Measurements from ENCODE around the gene FAR2. TPM values are rescaled to one million over a fixed set of nuclear protein-coding genes. Genes with fewer than 3 reads are reported as not detected.

The FAR2 gene
- total and polyA plus RNA-seq, 4 donors = 0.81 to 7.6 (median 3.1) TPM

DNA sequence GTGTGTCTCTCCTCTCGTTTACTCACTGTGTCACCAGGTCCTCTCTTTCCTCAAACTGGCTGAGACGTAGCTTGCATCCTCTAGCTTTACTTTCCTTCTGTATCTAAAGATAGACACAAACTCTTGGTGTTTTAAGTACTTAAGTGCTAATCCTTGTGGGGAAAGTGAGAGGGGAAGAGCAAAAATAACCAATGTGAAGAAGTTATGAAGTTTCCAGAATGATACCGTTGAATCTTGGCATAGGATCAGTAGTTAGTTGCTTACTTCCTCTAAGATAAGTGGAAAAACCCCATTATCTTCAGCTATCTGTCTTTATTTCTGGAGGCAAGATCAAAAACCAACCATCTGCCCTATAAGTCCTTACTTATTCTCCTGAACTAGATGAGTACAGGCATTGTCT lies 10.6 kb downstream of the FAR2 start:
- H3K4me1 ChIP-seq (ENCODE audit: control insufficient read depth in 4 of 4, insufficient read depth in 4 of 4, low read length in 3 of 4) = no peaks in the 10 kb centered on the region
- H3K27ac ChIP-seq (ENCODE audit: low read depth in 1 of 2, low read length in 2 of 2) = no peak overlapping the region
- no peaks in the 10 kb centered on the region for H3K36me3 ChIP-seq (ENCODE audit: control insufficient read depth in 4 of 4, insufficient read depth in 3 of 4, low read depth in 1 of 4, low read length in 3 of 4)
- H3K9ac ChIP-seq (ENCODE audit: low read depth in 1 of 2, low read length in 2 of 2) = no peak overlapping the region
- 63% methylated on average over 3 of the region's 3 CpGs for WGBS
- TF ChIP-seq NR2F2 (IDR thresholded peaks at IDR 0.05) (no peak), EGR1 (IDR thresholded peaks at IDR 0.05; ENCODE audit: low read depth in 2 of 2) (no peak), SP1 (IDR thresholded peaks at IDR 0.05) (no peak), FOXA1 (IDR thresholded peaks at IDR 0.05) (no peak), TAF1 (conservative IDR thresholded peaks at IDR 0.05) (no peak), GABPA (IDR thresholded peaks at IDR 0.05 in 1 of 2, conservative IDR thresholded peaks at IDR 0.05 in 1 of 2) (no peak), HNF4G (IDR thresholded peaks at IDR 0.05) (no peak)
- TF ChIP-seq, protein P1, sequence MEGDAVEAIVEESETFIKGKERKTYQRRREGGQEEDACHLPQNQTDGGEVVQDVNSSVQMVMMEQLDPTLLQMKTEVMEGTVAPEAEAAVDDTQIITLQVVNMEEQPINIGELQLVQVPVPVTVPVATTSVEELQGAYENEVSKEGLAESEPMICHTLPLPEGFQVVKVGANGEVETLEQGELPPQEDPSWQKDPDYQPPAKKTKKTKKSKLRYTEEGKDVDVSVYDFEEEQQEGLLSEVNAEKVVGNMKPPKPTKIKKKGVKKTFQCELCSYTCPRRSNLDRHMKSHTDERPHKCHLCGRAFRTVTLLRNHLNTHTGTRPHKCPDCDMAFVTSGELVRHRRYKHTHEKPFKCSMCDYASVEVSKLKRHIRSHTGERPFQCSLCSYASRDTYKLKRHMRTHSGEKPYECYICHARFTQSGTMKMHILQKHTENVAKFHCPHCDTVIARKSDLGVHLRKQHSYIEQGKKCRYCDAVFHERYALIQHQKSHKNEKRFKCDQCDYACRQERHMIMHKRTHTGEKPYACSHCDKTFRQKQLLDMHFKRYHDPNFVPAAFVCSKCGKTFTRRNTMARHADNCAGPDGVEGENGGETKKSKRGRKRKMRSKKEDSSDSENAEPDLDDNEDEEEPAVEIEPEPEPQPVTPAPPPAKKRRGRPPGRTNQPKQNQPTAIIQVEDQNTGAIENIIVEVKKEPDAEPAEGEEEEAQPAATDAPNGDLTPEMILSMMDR (IDR thresholded peaks at IDR 0.05; ENCODE audit: low read depth, low read length, missing input control) = no peak
- no peaks in the 10 kb centered on the region for H3K27me3 ChIP-seq (ENCODE audit: control insufficient read depth in 4 of 4, insufficient read depth in 4 of 4, low read length in 3 of 4)
- DNase-seq (ENCODE audit: low spot score) = no peak
- H3K4me3 ChIP-seq (ENCODE audit: low read depth in 1 of 3, low read length in 3 of 3) = no peak overlapping the region
- H3K9me3 ChIP-seq (ENCODE audit: control insufficient read depth in 4 of 4, low read length in 3 of 4) = no peaks in the 10 kb centered on the region

DNA sequence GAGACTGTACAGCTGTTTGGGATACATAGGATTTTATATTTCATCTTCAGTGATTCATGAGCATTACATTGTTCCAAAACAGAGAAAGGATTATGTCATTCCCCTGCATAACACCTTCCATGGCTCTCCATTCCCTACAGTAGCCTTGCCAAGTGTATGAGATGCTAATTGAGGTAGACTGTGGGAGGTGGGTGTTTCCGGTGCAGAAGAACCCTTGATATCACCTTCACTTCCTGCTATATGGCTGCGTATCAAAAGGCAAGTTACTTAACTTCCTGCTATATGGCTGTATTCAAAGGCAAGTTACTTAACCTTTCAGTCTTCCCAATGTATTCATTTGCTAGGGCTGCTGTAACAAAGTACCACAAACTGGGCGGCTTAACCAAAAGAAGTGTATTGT lies 11.2 kb downstream of the FAR2 start:
- no peak overlapping the region for H3K4me3 ChIP-seq (ENCODE audit: low read depth in 1 of 3, low read length in 3 of 3)
- no peaks in the 10 kb centered on the region for H3K36me3 ChIP-seq (ENCODE audit: control insufficient read depth in 4 of 4, insufficient read depth in 3 of 4, low read depth in 1 of 4, low read length in 3 of 4)
- WGBS = 81% methylated on average over 3 of the region's 3 CpGs
- no peak overlapping the region for H3K9ac ChIP-seq (ENCODE audit: low read depth in 1 of 2, low read length in 2 of 2)
- no peak for TF ChIP-seq GABPA (IDR thresholded peaks at IDR 0.05 in 1 of 2, conservative IDR thresholded peaks at IDR 0.05 in 1 of 2)
- TF ChIP-seq, protein P2, sequence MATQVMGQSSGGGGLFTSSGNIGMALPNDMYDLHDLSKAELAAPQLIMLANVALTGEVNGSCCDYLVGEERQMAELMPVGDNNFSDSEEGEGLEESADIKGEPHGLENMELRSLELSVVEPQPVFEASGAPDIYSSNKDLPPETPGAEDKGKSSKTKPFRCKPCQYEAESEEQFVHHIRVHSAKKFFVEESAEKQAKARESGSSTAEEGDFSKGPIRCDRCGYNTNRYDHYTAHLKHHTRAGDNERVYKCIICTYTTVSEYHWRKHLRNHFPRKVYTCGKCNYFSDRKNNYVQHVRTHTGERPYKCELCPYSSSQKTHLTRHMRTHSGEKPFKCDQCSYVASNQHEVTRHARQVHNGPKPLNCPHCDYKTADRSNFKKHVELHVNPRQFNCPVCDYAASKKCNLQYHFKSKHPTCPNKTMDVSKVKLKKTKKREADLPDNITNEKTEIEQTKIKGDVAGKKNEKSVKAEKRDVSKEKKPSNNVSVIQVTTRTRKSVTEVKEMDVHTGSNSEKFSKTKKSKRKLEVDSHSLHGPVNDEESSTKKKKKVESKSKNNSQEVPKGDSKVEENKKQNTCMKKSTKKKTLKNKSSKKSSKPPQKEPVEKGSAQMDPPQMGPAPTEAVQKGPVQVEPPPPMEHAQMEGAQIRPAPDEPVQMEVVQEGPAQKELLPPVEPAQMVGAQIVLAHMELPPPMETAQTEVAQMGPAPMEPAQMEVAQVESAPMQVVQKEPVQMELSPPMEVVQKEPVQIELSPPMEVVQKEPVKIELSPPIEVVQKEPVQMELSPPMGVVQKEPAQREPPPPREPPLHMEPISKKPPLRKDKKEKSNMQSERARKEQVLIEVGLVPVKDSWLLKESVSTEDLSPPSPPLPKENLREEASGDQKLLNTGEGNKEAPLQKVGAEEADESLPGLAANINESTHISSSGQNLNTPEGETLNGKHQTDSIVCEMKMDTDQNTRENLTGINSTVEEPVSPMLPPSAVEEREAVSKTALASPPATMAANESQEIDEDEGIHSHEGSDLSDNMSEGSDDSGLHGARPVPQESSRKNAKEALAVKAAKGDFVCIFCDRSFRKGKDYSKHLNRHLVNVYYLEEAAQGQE (IDR thresholded peaks at IDR 0.05) = no peak
- TF ChIP-seq RAD21 (IDR thresholded peaks at IDR 0.05) = no peak
- TF ChIP-seq FOXA2 (IDR thresholded peaks at IDR 0.05) = no peak
- no peak for TF ChIP-seq TAF1 (conservative IDR thresholded peaks at IDR 0.05)
- no peak for TF ChIP-seq YY1 (IDR thresholded peaks at IDR 0.05)
- no peak for TF ChIP-seq NR2F2 (IDR thresholded peaks at IDR 0.05)
- TF ChIP-seq, protein P3, sequence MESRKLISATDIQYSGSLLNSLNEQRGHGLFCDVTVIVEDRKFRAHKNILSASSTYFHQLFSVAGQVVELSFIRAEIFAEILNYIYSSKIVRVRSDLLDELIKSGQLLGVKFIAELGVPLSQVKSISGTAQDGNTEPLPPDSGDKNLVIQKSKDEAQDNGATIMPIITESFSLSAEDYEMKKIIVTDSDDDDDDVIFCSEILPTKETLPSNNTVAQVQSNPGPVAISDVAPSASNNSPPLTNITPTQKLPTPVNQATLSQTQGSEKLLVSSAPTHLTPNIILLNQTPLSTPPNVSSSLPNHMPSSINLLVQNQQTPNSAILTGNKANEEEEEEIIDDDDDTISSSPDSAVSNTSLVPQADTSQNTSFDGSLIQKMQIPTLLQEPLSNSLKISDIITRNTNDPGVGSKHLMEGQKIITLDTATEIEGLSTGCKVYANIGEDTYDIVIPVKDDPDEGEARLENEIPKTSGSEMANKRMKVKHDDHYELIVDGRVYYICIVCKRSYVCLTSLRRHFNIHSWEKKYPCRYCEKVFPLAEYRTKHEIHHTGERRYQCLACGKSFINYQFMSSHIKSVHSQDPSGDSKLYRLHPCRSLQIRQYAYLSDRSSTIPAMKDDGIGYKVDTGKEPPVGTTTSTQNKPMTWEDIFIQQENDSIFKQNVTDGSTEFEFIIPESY (IDR thresholded peaks at IDR 0.05) = no peak
- no peak for TF ChIP-seq FOXA1 (IDR thresholded peaks at IDR 0.05)
- TF ChIP-seq HNF4A (conservative IDR thresholded peaks at IDR 0.05) = no peak
- TF ChIP-seq, protein P1 (IDR thresholded peaks at IDR 0.05; ENCODE audit: low read depth, low read length, missing input control) = no peak
- TF ChIP-seq RXRA (IDR thresholded peaks at IDR 0.05) = no peak
- TF ChIP-seq JUND (IDR thresholded peaks at IDR 0.05) = no peak
- H3K27me3 ChIP-seq (ENCODE audit: control insufficient read depth in 4 of 4, insufficient read depth in 4 of 4, low read length in 3 of 4) = no peaks in the 10 kb centered on the region
- no peak overlapping the region for H3K27ac ChIP-seq (ENCODE audit: low read depth in 1 of 2, low read length in 2 of 2)
- no peak for DNase-seq (ENCODE audit: low spot score)
- H3K4me1 ChIP-seq (ENCODE audit: control insufficient read depth in 4 of 4, insufficient read depth in 4 of 4, low read length in 3 of 4) = no peaks in the 10 kb centered on the region
- no peaks in the 10 kb centered on the region for H3K9me3 ChIP-seq (ENCODE audit: control insufficient read depth in 4 of 4, low read length in 3 of 4)
